Measurements from ENCODE around the gene PYURF. TPM values are rescaled to one million over a fixed set of nuclear protein-coding genes. Genes with fewer than 3 reads are reported as not detected.

PYURF gene, protein sequence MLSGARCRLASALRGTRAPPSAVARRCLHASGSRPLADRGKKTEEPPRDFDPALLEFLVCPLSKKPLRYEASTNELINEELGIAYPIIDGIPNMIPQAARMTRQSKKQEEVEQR
- 103 and 122 TPM in 2 replicates for total RNA-seq

DNA sequence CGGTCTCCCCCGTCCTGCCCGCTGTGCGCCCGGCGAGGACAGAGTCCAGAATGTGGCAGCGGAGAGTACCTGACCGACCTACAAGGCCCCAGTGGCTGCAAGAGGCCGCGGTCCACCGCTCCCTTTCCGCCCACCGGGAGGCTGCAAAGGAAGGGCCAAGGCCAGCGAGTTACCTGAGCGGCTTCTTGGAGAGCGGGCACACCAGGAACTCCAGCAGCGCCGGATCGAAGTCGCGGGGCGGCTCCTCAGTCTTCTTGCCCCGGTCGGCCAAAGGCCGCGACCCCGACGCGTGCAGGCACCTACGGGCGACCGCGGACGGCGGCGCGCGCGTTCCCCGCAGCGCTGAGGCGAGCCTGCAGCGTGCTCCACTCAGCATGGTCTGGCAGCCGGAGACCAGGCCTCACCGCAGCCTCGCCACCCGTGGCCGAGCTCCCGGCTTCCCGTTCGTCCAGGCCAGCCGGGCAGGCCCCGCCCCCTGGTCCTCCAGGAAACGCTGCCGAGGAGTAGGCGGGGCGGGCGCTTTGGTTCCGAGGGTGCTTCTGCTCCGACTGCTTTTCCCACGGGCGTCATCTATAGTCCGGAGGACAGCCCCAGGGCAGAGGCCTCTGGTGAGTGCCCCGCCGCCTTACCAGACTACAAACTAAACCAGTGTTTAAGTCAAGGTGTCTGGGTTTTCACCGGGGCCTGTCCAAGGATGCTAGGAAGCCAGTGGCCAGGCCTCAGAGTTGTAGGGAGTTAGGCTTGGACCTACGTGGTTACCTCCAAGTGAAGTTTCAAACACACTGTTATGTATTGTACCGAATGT, at the start of gene PYURF:
Gene PYURF, minus strand, starts transcription at position 452 of the 805 bp plus-strand sequence. Its CDS starts 76 bp downstream, at position 376.

Other genes with a start within 250 kb of the PYURF start
- gene PPM1K, start 239.2 kb downstream of the PYURF start, total RNA-seq: 6.5 and 10.1 TPM in 2 replicates
- 4.7 and 6.7 TPM in 2 replicates for gene HERC6, start 144.9 kb downstream of the PYURF start, total RNA-seq
- 0.80 and 1.6 TPM in 2 replicates for gene HERC5, start 66.7 kb downstream of the PYURF start, total RNA-seq
- gene HERC3, start 68.7 kb upstream of the PYURF start, total RNA-seq: 23.1 and 28.2 TPM in 2 replicates
- 7.8 TPM in 2 replicates for gene NAP1L5, start 174.1 kb upstream of the PYURF start, total RNA-seq